ENCODE data around the gene VAMP2.

VAMP2 gene

GRCh38 chr17:8159459-8160223 lies 3.1 kb downstream of the VAMP2 start:
- Histone ChIP-seq H3K27ac (ENCODE audit: low read length) (peak overlapping the region; percentile 16), H3K27me3 (ENCODE audit: low read depth, low read length) (no peaks in the 10 kb centered on the region), H3K9me3 (ENCODE audit: control insufficient read depth in 1 of 2, low read length in 2 of 2) (no peaks in the 10 kb centered on the region), H3K36me3 (ENCODE audit: control insufficient read depth in 1 of 2, insufficient read depth in 2 of 2, low read length in 2 of 2) (peaks cover 15 to 36% of the 10 kb centered on the region in 2 donors), H3K4me1 (ENCODE audit: control insufficient read depth in 1 of 2, insufficient read depth in 2 of 2, low read length in 2 of 2) (peaks cover 20 to 55% of the 10 kb centered on the region in 2 donors), H3K4me3 (ENCODE audit: low read depth in 1 of 2, low read length in 2 of 2) (no peak overlapping the region)

- Histone ChIP-seq H3K27ac (ENCODE audit: low read length) (peak overlapping the region; percentile 85), H3K9me3 (ENCODE audit: control insufficient read depth in 1 of 2, low read length in 2 of 2) (no peaks in the 10 kb centered on the region), H3K4me1 (ENCODE audit: control insufficient read depth in 1 of 2, insufficient read depth in 2 of 2, low read length in 2 of 2) (peaks cover 18 to 49% of the 10 kb centered on the region in 2 donors), H3K27me3 (ENCODE audit: low read depth, low read length) (no peaks in the 10 kb centered on the region), H3K36me3 (ENCODE audit: control insufficient read depth in 1 of 2, insufficient read depth in 2 of 2, low read length in 2 of 2) (peaks cover 15 to 37% of the 10 kb centered on the region in 2 donors), H3K4me3 (ENCODE audit: low read depth in 1 of 2, low read length in 2 of 2) (no peak overlapping the region)
These were observed 3.7 kb downstream of the VAMP2 start for GRCh38 chr17:8159032-8159400.

- Histone ChIP-seq H3K4me3 (ENCODE audit: low read depth in 1 of 2, low read length in 2 of 2) (no peak overlapping the region), H3K27me3 (ENCODE audit: low read depth, low read length) (no peaks in the 10 kb centered on the region), H3K27ac (ENCODE audit: low read length) (peak overlapping the region; percentile 85), H3K9me3 (ENCODE audit: control insufficient read depth in 1 of 2, low read length in 2 of 2) (no peaks in the 10 kb centered on the region), H3K36me3 (ENCODE audit: control insufficient read depth in 1 of 2, insufficient read depth in 2 of 2, low read length in 2 of 2) (peaks cover 15 to 41% of the 10 kb centered on the region in 2 donors), H3K4me1 (ENCODE audit: control insufficient read depth in 1 of 2, insufficient read depth in 2 of 2, low read length in 2 of 2) (peaks cover 13 to 43% of the 10 kb centered on the region in 2 donors)
These were observed 4.3 kb downstream of the VAMP2 start for GRCh38 chr17:8158267-8159031.

GRCh38 chr17:8156246-8156992 lies 6.3 kb downstream of the VAMP2 start:
- no peaks in the 10 kb centered on the region for H3K9me3 ChIP-seq (ENCODE audit: control insufficient read depth in 1 of 2, low read length in 2 of 2)
- H3K27ac ChIP-seq (ENCODE audit: low read length): peak overlapping the region; percentile 100
- H3K27me3 ChIP-seq (ENCODE audit: low read depth, low read length): no peaks in the 10 kb centered on the region
- peaks cover 15 to 41% of the 10 kb centered on the region in 2 donors for H3K4me1 ChIP-seq (ENCODE audit: control insufficient read depth in 1 of 2, insufficient read depth in 2 of 2, low read length in 2 of 2)
- peaks cover 15 to 39% of the 10 kb centered on the region in 2 donors for H3K36me3 ChIP-seq (ENCODE audit: control insufficient read depth in 1 of 2, insufficient read depth in 2 of 2, low read length in 2 of 2)
- H3K4me3 ChIP-seq (ENCODE audit: low read depth in 1 of 2, low read length in 2 of 2): peak overlapping the region; percentile 91 to 98

GRCh38 chr17:8155996-8156245 lies 6.8 kb downstream of the VAMP2 start:
- peaks cover 11 to 36% of the 10 kb centered on the region in 2 donors for H3K36me3 ChIP-seq (ENCODE audit: control insufficient read depth in 1 of 2, insufficient read depth in 2 of 2, low read length in 2 of 2)
- no peaks in the 10 kb centered on the region for H3K9me3 ChIP-seq (ENCODE audit: control insufficient read depth in 1 of 2, low read length in 2 of 2)
- H3K27ac ChIP-seq (ENCODE audit: low read length): peak overlapping the region; percentile 100
- H3K4me1 ChIP-seq (ENCODE audit: control insufficient read depth in 1 of 2, insufficient read depth in 2 of 2, low read length in 2 of 2): peaks cover 10 to 36% of the 10 kb centered on the region in 2 donors
- peak overlapping the region; percentile 91 to 98 for H3K4me3 ChIP-seq (ENCODE audit: low read depth in 1 of 2, low read length in 2 of 2)
- H3K27me3 ChIP-seq (ENCODE audit: low read depth, low read length): no peaks in the 10 kb centered on the region

- peaks cover 13 to 36% of the 10 kb centered on the region in 2 donors for H3K4me1 ChIP-seq (ENCODE audit: control insufficient read depth in 1 of 2, insufficient read depth in 2 of 2, low read length in 2 of 2)
- no peaks in the 10 kb centered on the region for H3K27me3 ChIP-seq (ENCODE audit: low read depth, low read length)
- peak overlapping the region; percentile 100 for H3K27ac ChIP-seq (ENCODE audit: low read length)
- H3K36me3 ChIP-seq (ENCODE audit: control insufficient read depth in 1 of 2, insufficient read depth in 2 of 2, low read length in 2 of 2): peaks cover 12 to 38% of the 10 kb centered on the region in 2 donors
- no peaks in the 10 kb centered on the region for H3K9me3 ChIP-seq (ENCODE audit: control insufficient read depth in 1 of 2, low read length in 2 of 2)
- peak overlapping the region; percentile 91 to 98 for H3K4me3 ChIP-seq (ENCODE audit: low read depth in 1 of 2, low read length in 2 of 2)
These were observed 7.3 kb downstream of the VAMP2 start for GRCh38 chr17:8155231-8155995.

GRCh38 chr17:8154608-8155155 lies 8.1 kb downstream of the VAMP2 start:
- no peaks in the 10 kb centered on the region for H3K9me3 ChIP-seq (ENCODE audit: control insufficient read depth in 1 of 2, low read length in 2 of 2)
- H3K36me3 ChIP-seq (ENCODE audit: control insufficient read depth in 1 of 2, insufficient read depth in 2 of 2, low read length in 2 of 2): peaks cover 15 to 41% of the 10 kb centered on the region in 2 donors
- H3K4me3 ChIP-seq (ENCODE audit: low read depth in 1 of 2, low read length in 2 of 2): peak overlapping the region; percentile 91 to 98
- H3K27ac ChIP-seq (ENCODE audit: low read length): peak overlapping the region; percentile 100
- H3K27me3 ChIP-seq (ENCODE audit: low read depth, low read length): no peaks in the 10 kb centered on the region
- peaks cover 13 to 36% of the 10 kb centered on the region in 2 donors for H3K4me1 ChIP-seq (ENCODE audit: control insufficient read depth in 1 of 2, insufficient read depth in 2 of 2, low read length in 2 of 2)

- peaks cover 16 to 42% of the 10 kb centered on the region in 2 donors for H3K36me3 ChIP-seq (ENCODE audit: control insufficient read depth in 1 of 2, insufficient read depth in 2 of 2, low read length in 2 of 2)
- H3K27me3 ChIP-seq (ENCODE audit: low read depth, low read length): no peaks in the 10 kb centered on the region
- peaks cover 13 to 36% of the 10 kb centered on the region in 2 donors for H3K4me1 ChIP-seq (ENCODE audit: control insufficient read depth in 1 of 2, insufficient read depth in 2 of 2, low read length in 2 of 2)
- no peaks in the 10 kb centered on the region for H3K9me3 ChIP-seq (ENCODE audit: control insufficient read depth in 1 of 2, low read length in 2 of 2)
- H3K4me3 ChIP-seq (ENCODE audit: low read depth in 1 of 2, low read length in 2 of 2): peak overlapping the region; percentile 91 to 98
- peak overlapping the region; percentile 100 for H3K27ac ChIP-seq (ENCODE audit: low read length)
These were observed 8.7 kb downstream of the VAMP2 start for GRCh38 chr17:8153957-8154607.

- H3K27ac ChIP-seq (ENCODE audit: low read length): peak overlapping the region; percentile 100
- peaks cover 13 to 34% of the 10 kb centered on the region in 2 donors for H3K4me1 ChIP-seq (ENCODE audit: control insufficient read depth in 1 of 2, insufficient read depth in 2 of 2, low read length in 2 of 2)
These were observed 9.2 kb downstream of the VAMP2 start for GRCh38 chr17:8153525-8153956.

GRCh38 chr17:8153031-8153451 lies 9.7 kb downstream of the VAMP2 start:
- peaks cover 13 to 37% of the 10 kb centered on the region in 2 donors for H3K4me1 ChIP-seq (ENCODE audit: control insufficient read depth in 1 of 2, insufficient read depth in 2 of 2, low read length in 2 of 2)
- peak overlapping the region; percentile 100 for H3K27ac ChIP-seq (ENCODE audit: low read length)
- H3K9me3 ChIP-seq (ENCODE audit: control insufficient read depth in 1 of 2, low read length in 2 of 2): no peaks in the 10 kb centered on the region
- no peaks in the 10 kb centered on the region for H3K27me3 ChIP-seq (ENCODE audit: low read depth, low read length)
- peaks cover 25 to 48% of the 10 kb centered on the region in 2 donors for H3K36me3 ChIP-seq (ENCODE audit: control insufficient read depth in 1 of 2, insufficient read depth in 2 of 2, low read length in 2 of 2)
- H3K4me3 ChIP-seq (ENCODE audit: low read depth in 1 of 2, low read length in 2 of 2): peak overlapping the region; percentile 65 to 91

More at GRCh38 chr17:8153525-8153956, 9.2 kb downstream of the VAMP2 start:
- H3K27me3 ChIP-seq (ENCODE audit: low read depth, low read length): no peaks in the 10 kb centered on the region
- H3K9me3 ChIP-seq (ENCODE audit: control insufficient read depth in 1 of 2, low read length in 2 of 2): no peaks in the 10 kb centered on the region
- peak overlapping the region; percentile 65 to 91 for H3K4me3 ChIP-seq (ENCODE audit: low read depth in 1 of 2, low read length in 2 of 2)
- H3K36me3 ChIP-seq (ENCODE audit: control insufficient read depth in 1 of 2, insufficient read depth in 2 of 2, low read length in 2 of 2): peaks cover 20 to 46% of the 10 kb centered on the region in 2 donors

Measured in muscle layer of duodenum (tissue), 2 donors.